ENCODE data around the gene NOD1. TPM values are rescaled to one million over a fixed set of nuclear protein-coding genes. Genes with fewer than 3 reads are reported as not detected.

Gene NOD1
- total RNA-seq, 1 experiment from 2014 or later: 13.5 TPM

GRCh38 chr7:30379741-30380140 lies 98.8 kb downstream of the NOD1 start:
- DNase-seq: no peak
- Histone ChIP-seq H3K4me3 (ENCODE audit: insufficient read depth, low read depth, low read length) (no peak overlapping the region), H3K36me3 (replicated peaks; ENCODE audit: control insufficient read depth, insufficient read depth, low read length) (no peaks in the 10 kb centered on the region), H3K27me3 (ENCODE audit: control insufficient read depth, insufficient read depth, low read length) (no peaks in the 10 kb centered on the region)

DNA sequence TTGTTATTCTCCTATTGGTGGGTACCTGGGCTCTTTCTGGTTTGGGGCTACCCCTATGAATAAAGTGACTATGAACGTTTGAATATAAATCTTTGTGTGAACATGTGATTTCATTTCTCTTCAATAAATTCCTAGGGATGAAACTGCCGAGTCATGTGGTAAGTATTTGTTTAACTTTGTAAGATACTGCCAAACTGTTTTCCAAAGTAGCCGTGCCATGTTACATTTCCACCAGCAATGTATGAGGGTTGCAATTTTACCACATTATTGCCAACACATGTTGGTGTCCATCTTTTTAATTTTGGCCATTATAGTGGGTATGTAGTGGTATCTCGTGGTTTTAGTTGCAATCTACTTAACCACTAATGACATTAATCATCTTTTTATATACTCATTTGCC lies 99.5 kb downstream of the NOD1 start:
- no peak for DNase-seq
- Histone ChIP-seq H3K36me3 (replicated peaks; ENCODE audit: control insufficient read depth, insufficient read depth, low read length) (no peaks in the 10 kb centered on the region), H3K4me3 (ENCODE audit: insufficient read depth, low read depth, low read length) (no peak overlapping the region), H3K27me3 (ENCODE audit: control insufficient read depth, insufficient read depth, low read length) (no peaks in the 10 kb centered on the region)

DNA sequence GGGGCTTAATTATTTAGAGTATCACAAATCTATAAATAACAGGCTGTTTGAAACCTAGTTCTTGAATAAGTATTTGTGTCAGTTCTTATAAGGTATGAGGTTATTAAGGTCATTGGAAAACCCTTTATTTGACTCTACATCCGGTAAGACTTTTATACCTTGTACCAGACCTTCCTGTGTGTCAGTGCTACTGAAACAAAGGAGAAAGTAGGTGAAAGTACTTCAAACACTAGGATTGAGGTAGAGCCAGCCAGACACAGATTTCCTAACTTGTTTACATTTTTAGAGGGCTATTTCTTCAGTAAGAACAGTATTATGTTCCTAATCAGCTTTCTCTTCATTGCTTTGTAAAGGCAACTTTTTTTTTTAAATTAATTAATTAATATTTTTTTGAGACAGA lies 100.3 kb downstream of the NOD1 start:
- Histone ChIP-seq H3K4me3 (ENCODE audit: insufficient read depth, low read depth, low read length) (no peak overlapping the region), H3K27me3 (ENCODE audit: control insufficient read depth, insufficient read depth, low read length) (no peaks in the 10 kb centered on the region), H3K36me3 (replicated peaks; ENCODE audit: control insufficient read depth, insufficient read depth, low read length) (no peaks in the 10 kb centered on the region)
- no peak for DNase-seq

Other genes with a start within 250 kb of the NOD1 start
- gene ZNRF2, start 194.2 kb downstream of the NOD1 start, total RNA-seq (2014; rRNA removed; shearing (Covaris generic)): 15.6 and 23.8 TPM in 2 replicates
- gene GGCT, start 26.0 kb upstream of the NOD1 start, total RNA-seq (2014; rRNA removed; shearing (Covaris generic)): 69.3 and 99.4 TPM in 2 replicates
- gene GARS1, start 116.1 kb upstream of the NOD1 start, total RNA-seq (2014; rRNA removed; shearing (Covaris generic)): 159 and 216 TPM in 2 replicates
- gene CRHR2, start 203.7 kb upstream of the NOD1 start, total RNA-seq (2014; rRNA removed; shearing (Covaris generic)): not detected in 2 replicates